ENCODE data around the gene MACROH2A1. TPM values are rescaled to one million over a fixed set of nuclear protein-coding genes. Genes with fewer than 3 reads are reported as not detected.
A peak's percentile ranks its signal among the peaks of the same experiment; 100 is the strongest.

MACROH2A1 gene
- total and polyA plus RNA-seq, 2 of the 4 experiments (the other 2 are of a cell fraction), result 122 to 126 TPM

DNA sequence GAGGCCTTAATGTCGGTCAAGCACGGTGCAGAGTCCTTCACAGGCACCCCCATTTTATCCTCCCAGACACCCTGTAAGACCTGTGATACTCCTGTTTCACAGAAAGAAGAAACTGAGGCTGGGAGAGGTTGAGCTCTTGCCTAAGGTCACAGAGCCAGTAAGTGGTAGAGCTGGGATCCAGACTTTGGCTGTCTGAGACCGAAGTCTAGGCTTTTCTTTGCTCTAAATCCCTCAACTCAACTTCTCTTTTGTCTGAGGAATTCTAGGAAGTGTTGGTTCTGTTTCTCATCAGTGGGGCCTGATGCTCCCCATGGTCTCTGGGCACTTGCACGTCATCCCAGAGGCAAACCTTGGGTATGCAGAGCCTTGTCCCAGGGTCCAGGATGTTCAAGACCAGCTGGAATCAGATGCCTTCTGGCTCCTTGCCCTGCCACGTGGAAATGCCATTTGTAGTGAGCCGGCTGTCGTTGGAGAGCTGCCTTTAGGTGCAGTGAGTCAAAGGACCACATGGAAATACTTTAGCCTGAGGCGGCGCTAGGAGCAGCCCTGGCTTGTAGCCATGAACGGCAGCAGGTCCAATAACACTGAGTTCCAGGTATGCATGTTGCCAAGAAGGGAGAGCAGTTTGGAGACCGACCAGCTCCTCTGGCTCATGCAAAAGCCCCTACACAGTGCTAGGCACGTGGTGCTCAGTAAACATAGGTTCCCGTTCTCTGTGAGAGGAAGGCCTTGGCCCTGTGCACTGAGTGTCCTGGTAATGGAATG, 38.9 kb upstream of the MACROH2A1 start:
- POLR2A ChIA-PET (ENCODE audit: unreplicated experiment), result interaction anchor here (0.5 kb wide), 1 partner anchor 1066 kb away, joined by 3 read pairs; the partner anchor contains the start of gene UBE2B
- TF ChIP-seq, protein P1, sequence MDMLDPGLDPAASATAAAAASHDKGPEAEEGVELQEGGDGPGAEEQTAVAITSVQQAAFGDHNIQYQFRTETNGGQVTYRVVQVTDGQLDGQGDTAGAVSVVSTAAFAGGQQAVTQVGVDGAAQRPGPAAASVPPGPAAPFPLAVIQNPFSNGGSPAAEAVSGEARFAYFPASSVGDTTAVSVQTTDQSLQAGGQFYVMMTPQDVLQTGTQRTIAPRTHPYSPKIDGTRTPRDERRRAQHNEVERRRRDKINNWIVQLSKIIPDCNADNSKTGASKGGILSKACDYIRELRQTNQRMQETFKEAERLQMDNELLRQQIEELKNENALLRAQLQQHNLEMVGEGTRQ (IDR thresholded peaks at IDR 0.05; ENCODE audit: low read depth, low read length), result peak; percentile 66
- no peak for TF ChIP-seq SMC3 (IDR thresholded peaks at IDR 0.05; ENCODE audit: low read depth, low read length)
- TF ChIP-seq BHLHE40 (IDR thresholded peaks at IDR 0.05; ENCODE audit: low read depth, low read length), result no peak
- no peak for TF ChIP-seq RCOR1 (IDR thresholded peaks at IDR 0.05; ENCODE audit: insufficient replicate concordance, low read length)
- no peak for TF ChIP-seq CHD1 (IDR thresholded peaks at IDR 0.05; ENCODE audit: low read depth, low read length)
- no peak for TF ChIP-seq RAD21 (IDR thresholded peaks at IDR 0.05; ENCODE audit: low read length)
- TF ChIP-seq CEBPB (IDR thresholded peaks at IDR 0.05; ENCODE audit: low read depth, low read length), result no peak
- TF ChIP-seq MAFK (IDR thresholded peaks at IDR 0.05; ENCODE audit: low read depth, low read length), result no peak
- TF ChIP-seq MAZ (IDR thresholded peaks at IDR 0.05; ENCODE audit: borderline replicate concordance, low read depth, low read length), result no peak
- TF ChIP-seq, protein P2, sequence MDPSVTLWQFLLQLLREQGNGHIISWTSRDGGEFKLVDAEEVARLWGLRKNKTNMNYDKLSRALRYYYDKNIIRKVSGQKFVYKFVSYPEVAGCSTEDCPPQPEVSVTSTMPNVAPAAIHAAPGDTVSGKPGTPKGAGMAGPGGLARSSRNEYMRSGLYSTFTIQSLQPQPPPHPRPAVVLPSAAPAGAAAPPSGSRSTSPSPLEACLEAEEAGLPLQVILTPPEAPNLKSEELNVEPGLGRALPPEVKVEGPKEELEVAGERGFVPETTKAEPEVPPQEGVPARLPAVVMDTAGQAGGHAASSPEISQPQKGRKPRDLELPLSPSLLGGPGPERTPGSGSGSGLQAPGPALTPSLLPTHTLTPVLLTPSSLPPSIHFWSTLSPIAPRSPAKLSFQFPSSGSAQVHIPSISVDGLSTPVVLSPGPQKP (IDR thresholded peaks at IDR 0.05; ENCODE audit: borderline replicate concordance, low read depth, low read length), result no peak
- 0 out of 2 replicates have a peak, but pooled peaks have one; percentile 6 for TF ChIP-seq CTCF (conservative IDR thresholded peaks at IDR 0.05; ENCODE audit: low read depth, low read length)
- TF ChIP-seq RFX5 (IDR thresholded peaks at IDR 0.05; ENCODE audit: low read depth, low read length), result no peak
- peak; percentile 94 for TF ChIP-seq MXI1 (IDR thresholded peaks at IDR 0.05; ENCODE audit: borderline replicate concordance, low read depth, low read length)

More for the DNA sequence above, 38.9 kb upstream of the MACROH2A1 start:
- Histone ChIP-seq H3K9me3 (ENCODE audit: control insufficient read depth, insufficient read depth, low read length) (no peaks in the 10 kb centered on the region), H2AFZ (replicated peaks; ENCODE audit: low read length, poor library complexity) (peak overlapping the region; percentile 76), H2BK15ac (ENCODE audit: low read depth, low read length) (peak overlapping the region; percentile 74; the same call in 2 of the 3 replicates), H3K23ac (ENCODE audit: low read depth, low read length) (peak overlapping the region; percentile 79), H3K27ac (ENCODE audit: insufficient read depth, low read length) (peak overlapping the region; percentile 16; the same call in 1 of the 2 replicates), H3K4me1 (ENCODE audit: control insufficient read depth, insufficient read depth, low read length) (peaks cover 24% of the 10 kb centered on the region), H2AK5ac (ENCODE audit: low read depth, low read length) (peak overlapping the region; percentile 74), H3K56ac (ENCODE audit: extremely low read depth, insufficient read depth, low read length) (no peak overlapping the region), H4K91ac (ENCODE audit: insufficient read depth, low read depth, low read length) (peak overlapping the region; percentile 60), H4K20me1 (ENCODE audit: insufficient read depth, low read length) (0 out of 2 replicates have a peak, but pooled peaks cover 3% of the 10 kb centered on the region), H3K4me3 (ENCODE audit: insufficient read depth, low read depth, low read length) (no peak overlapping the region), H4K8ac (ENCODE audit: low read depth in 2 of 2, low read length in 2 of 2) (peak overlapping the region; percentile 57 to 62; a peak in 2 of 4 replicates), H3K9ac (ENCODE audit: low read depth, low read length) (no peak overlapping the region), H3K14ac (replicated peaks; ENCODE audit: low read depth, low read length) (peak overlapping the region; percentile 72), H2BK20ac (ENCODE audit: low read depth, low read length) (peak overlapping the region; percentile 82), H3K4ac (ENCODE audit: low read depth, low read length) (peak overlapping the region; percentile 84), H3K9me1 (ENCODE audit: insufficient read depth, low read length) (peaks cover 17% of the 10 kb centered on the region), H2BK5ac (ENCODE audit: low read depth, low read length, poor library complexity, severe bottlenecking) (peak overlapping the region; percentile 38), H3K4me2 (ENCODE audit: low read depth, low read length) (no peak overlapping the region), H3K79me1 (ENCODE audit: low read depth in 1 of 2, low read length in 2 of 2) (no peaks in the 10 kb centered on the region), H3K36me3 (ENCODE audit: control insufficient read depth, insufficient read depth, low read length) (no peaks in the 10 kb centered on the region), H4K5ac (ENCODE audit: low read depth, low read length) (peak overlapping the region; percentile 26; the same call in 1 of the 2 replicates), H3K18ac (ENCODE audit: low read depth, low read length) (peak overlapping the region; percentile 36), H3K27me3 (ENCODE audit: control insufficient read depth, insufficient read depth, low read length) (no peaks in the 10 kb centered on the region), H2BK120ac (ENCODE audit: low read depth, low read length) (peak overlapping the region; percentile 81), H2AK9ac (replicated peaks; ENCODE audit: low read depth, low read length, poor library complexity) (peak overlapping the region; percentile 66)
- CTCF ChIA-PET, result interaction anchor here (1.1 to 1.9 kb wide), 2 partner anchors 12 to 28 kb away, joined by 4 to 11 read pairs; no protein-coding TSS in a partner anchor
- DNase-seq (peak; percentile 96), ATAC-seq (ENCODE audit: low read depth) (peak; percentile 50)
- no TSS peak for BruUV-seq (replicated peaks)
- WGBS, 2 experiments (ENCODE audit: extremely low coverage in 2 of 2, insufficient read length in 1 of 2), result 11% methylated on average over 4 of the region's 13 CpGs; no CpG with 5 or more reads in 1 of the 2 experiments
- intact Hi-C loops (cut with micrococcal nuclease), result loop anchor here (10.0 kb wide), 1 partner anchor 233 kb away; no protein-coding TSS in a partner anchor
- in situ Hi-C loops (cut with MboI; ENCODE audit: low sequenced_read_pairs), result no loop called here
- dilution Hi-C loops (cut with HindIII; ENCODE audit: low sequenced_read_pairs, unreplicated experiment), result no loop called here

All from IMR-90 (cell line).